HCT116 (cell line): ENCODE data around the gene TMEM61. TPM values are rescaled to one million over a fixed set of nuclear protein-coding genes. Genes with fewer than 3 reads are reported as not detected.

ENCODE experiments used
- ATAC-seq: fragments of 200-7000 bp; cut with Tn5 transposase; 2 replicates; pipeline ENCODE4 v1.9.1; 2020; ENCODE audit warnings: mild to moderate bottlenecking, moderate library complexity
- BruUV-seq: library from RNA; stranded (reverse); fragments of 400-500 nt; replicated peaks from 2 replicates; lab custom pipeline; 2021; lab: Mats Ljungman, UMichigan
- CTCF ChIA-PET: fragments of 300-600 bp; sonication (Branson Sonifier 250); formaldehyde crosslinking; loops from one replicate; lab custom pipeline; 2021; ENCODE audit warnings: antibody characterized with exemption; lab: Charles Lee
- POLR2A ChIA-PET: fragments of 300-600, 350-600 bp; sonication (Branson Sonifier 250); formaldehyde crosslinking; loops from one replicate; lab custom pipeline; 2021; ENCODE audit warnings: antibody characterized with exemption; lab: Charles Lee
- RAD21 ChIA-PET, 2 experiments: fragments of 300-600 bp; sonication (Branson Sonifier 250); formaldehyde crosslinking; loops; one replicate each; lab custom pipeline; 2023; ENCODE audit warnings: low total read pairs in 2 of 2; ENCODE audit not compliant: uncharacterized antibody in 2 of 2, unreplicated experiment in 2 of 2, low non-redundant PET in 1 of 2; lab: Charles Lee
- DNase-seq: peaks from one replicate; pipeline ENCODE4 v3.0.0-alpha.2; 2010; ENCODE audit warnings: low read depth, low spot score
- H2AFZ ChIP-seq: fragments of 200-600 bp; shearing (Covaris generic), sonication (generic); 2 replicates; pipeline ENCODE4 v1.6.1; 2017; ENCODE audit warnings: low read depth, mixed run types, mixed read lengths, antibody characterized with exemption, low read length; ENCODE audit not compliant: poor library complexity, severe bottlenecking
- H3K27ac ChIP-seq: 2 replicates; pipeline ENCODE4 v1.5.1; 2012; ENCODE audit warnings: low read depth, low read length
- H3K27me3 ChIP-seq: fragments of 200-600 bp; sonication (generic); 2 replicates; pipeline ENCODE4 v1.6.1; 2016; ENCODE audit warnings: mixed run types, low read length, mixed read lengths; ENCODE audit not compliant: insufficient read depth
- H3K36me3 ChIP-seq, 2 experiments: fragments of 200-500 bp in 1 of 2; fragments of 200-600 bp in 1 of 2; sonication (Bioruptor generic) in 1 of 2; sonication (generic) in 1 of 2; 2 replicates each; pipeline versions ENCODE4 v1.5.1 to v1.6.1; 2014 to 2016; ENCODE audit warnings: low read length in 2 of 2, inconsistent platforms in 1 of 2, mixed read lengths in 1 of 2, mixed run types in 1 of 2; ENCODE audit not compliant: insufficient read depth in 2 of 2, control insufficient read depth in 1 of 2
- H3K4me1 ChIP-seq, 2 experiments: fragments of 200-600 bp in 1 of 2; sonication (generic) in 1 of 2; 2 replicates each; pipeline versions ENCODE4 v1.5.1 to v1.6.1; 2012 to 2017; ENCODE audit warnings: low read length in 2 of 2, inconsistent platforms in 1 of 2, mild to moderate bottlenecking in 1 of 2, mixed read lengths in 1 of 2, mixed run types in 1 of 2, moderate library complexity in 1 of 2; ENCODE audit not compliant: insufficient read depth in 2 of 2, control insufficient read depth in 1 of 2
- H3K4me2 ChIP-seq: fragments of 200-600 bp; sonication (generic); 2 replicates; pipeline ENCODE4 v1.6.1; 2017; ENCODE audit warnings: mixed run types, low read length, mixed read lengths
- H3K4me3 ChIP-seq, 2 experiments: fragments of 200-600 bp in 1 of 2; sonication (generic) in 1 of 2; replicated peaks in 1 of 2; 2 replicates each; pipeline ENCODE4 v1.5.1; 2011 to 2016; ENCODE audit warnings: low read length in 2 of 2, control low read depth in 1 of 2, low read depth in 1 of 2, mild to moderate bottlenecking in 1 of 2, mixed read lengths in 1 of 2, mixed run types in 1 of 2
- H3K79me2 ChIP-seq: fragments of 200-600 bp; sonication (generic); 2 replicates; pipeline ENCODE4 v1.6.1; 2017; ENCODE audit warnings: mild to moderate bottlenecking, mixed run types, low read length, moderate library complexity, mixed read lengths; ENCODE audit not compliant: insufficient read depth
- H3K9ac ChIP-seq: fragments of 200-600 bp; sonication (generic); 2 replicates; pipeline ENCODE4 v1.6.1; 2016; ENCODE audit warnings: low read length, mixed read lengths
- H3K9me2 ChIP-seq: fragments of 200-600 bp; sonication (generic), shearing (Covaris generic); 2 replicates; pipeline ENCODE4 v1.6.1; 2017; ENCODE audit warnings: mixed run types, mild to moderate bottlenecking, moderate library complexity; ENCODE audit not compliant: insufficient read depth
- H3K9me3 ChIP-seq, 2 experiments: fragments of 200-500 bp in 1 of 2; fragments of 200-600 bp in 1 of 2; sonication (Bioruptor generic) in 1 of 2; sonication (generic) in 1 of 2; 2 replicates each; pipeline ENCODE4 v1.6.1; 2014 to 2017; ENCODE audit warnings: low read length in 2 of 2, mixed read lengths in 2 of 2, inconsistent platforms in 1 of 2, low read depth in 1 of 2, mild to moderate bottlenecking in 1 of 2, mixed run types in 1 of 2, moderate library complexity in 1 of 2; ENCODE audit not compliant: control insufficient read depth in 1 of 2, insufficient read depth in 1 of 2
- H4K20me1 ChIP-seq: fragments of 200-600 bp; sonication (generic), shearing (Covaris generic); 2 replicates; pipeline ENCODE4 v1.6.1; 2017; ENCODE audit warnings: mixed run types, mild to moderate bottlenecking, moderate library complexity; ENCODE audit not compliant: insufficient read depth
- ATF3 ChIP-seq: IDR thresholded peaks from 2 replicates; pipeline ENCODE4 v1.6.1; 2012
- ELF1 ChIP-seq: IDR thresholded peaks from 2 replicates; pipeline ENCODE4 v1.6.1; 2012; ENCODE audit warnings: low read depth, borderline replicate concordance
- EZH2phosphoT487 ChIP-seq: fragments of 200-600 bp; IDR thresholded peaks from 2 replicates; pipeline ENCODE4 v1.6.1; 2018; ENCODE audit warnings: antibody characterized with exemption, borderline replicate concordance
- JUND ChIP-seq: IDR thresholded peaks from 2 replicates; pipeline ENCODE4 v1.6.1; 2012
- REST ChIP-seq: IDR thresholded peaks from 2 replicates; pipeline ENCODE4 v1.6.1; 2012; ENCODE audit warnings: low read depth
- SP1 ChIP-seq: IDR thresholded peaks from 2 replicates; pipeline ENCODE4 v1.6.1; 2012; ENCODE audit warnings: low read depth
- SRF ChIP-seq: IDR thresholded peaks from 2 replicates; pipeline ENCODE4 v1.6.1; 2012; ENCODE audit warnings: low read depth
- YY1 ChIP-seq: IDR thresholded peaks from 2 replicates; pipeline ENCODE4 v1.6.1; 2011; ENCODE audit warnings: low read length, low read depth, moderate library complexity, mild to moderate bottlenecking; ENCODE audit not compliant: insufficient replicate concordance; ENCODE audit errors: extremely low read depth
- ZBTB33 ChIP-seq: IDR thresholded peaks from 2 replicates; pipeline ENCODE4 v1.6.1; 2011; ENCODE audit warnings: mild to moderate bottlenecking, low read length, moderate library complexity; ENCODE audit not compliant: insufficient replicate concordance; ENCODE audit errors: extremely low read depth
- ZNF274 ChIP-seq: fragments of 200-500 bp; sonication (Bioruptor generic); IDR thresholded peaks from 2 replicates; pipeline ENCODE4 v1.6.1; 2014; ENCODE audit warnings: mild to moderate bottlenecking, low read depth, low read length, inconsistent platforms
- intact Hi-C: fragments of 100-400 bp; cut with micrococcal nuclease; formaldehyde crosslinking; loops from 2 replicates; pipeline ENCODE4 v1.10.0; 2022
- total RNA-seq: library from RNA; stranded (reverse); gene quantifications from one replicate; pipeline ENCODE4 v1.2.1, GENCODE V29; 2021; ENCODE audit not compliant: unreplicated experiment

TMEM61 gene
- total RNA-seq, 1 experiment from 2014 or later: 4.4 TPM

- CTCF ChIA-PET: interaction anchor here (0.7 to 2.1 kb wide), 2 partner anchors 74 to 77 kb away, joined by 3 to 4 read pairs; no protein-coding TSS in a partner anchor
- Histone ChIP-seq H2AFZ (no peak overlapping the region), H4K20me1 (no peaks in the 10 kb centered on the region), H3K27me3 (peaks cover 12% of the 10 kb centered on the region; the same call in 1 of the 2 replicates), H3K79me2 (no peaks in the 10 kb centered on the region), H3K27ac (no peak overlapping the region), H3K9ac (no peak overlapping the region), H3K4me2 (no peak overlapping the region), H3K9me2 (no peaks in the 10 kb centered on the region), H3K4me3 (no peak overlapping the region), H3K9me3 (no peaks in the 10 kb centered on the region), H3K4me1 (peaks cover 0 to 13% of the 10 kb centered on the region in 2 experiments; a peak in 3 of 4 replicates)
- no peak for DNase-seq
- POLR2A ChIA-PET: no interaction called here
- intact Hi-C loops: no loop called here
- no peak for ATAC-seq
- no peak for TF ChIP-seq SRF
- TF ChIP-seq EZH2phosphoT487: no peak
- TF ChIP-seq ELF1: no peak
- no peak for TF ChIP-seq ZBTB33
- no peak for TF ChIP-seq SP1
- no peak for TF ChIP-seq JUND
- no peak for TF ChIP-seq YY1
- no peak for TF ChIP-seq ZNF274
- no peak for TF ChIP-seq REST
- no peak for TF ChIP-seq ATF3
- TF ChIP-seq, all 23 proteins: peak for 0
- no peaks in the 10 kb centered on the region for H3K36me3 ChIP-seq
- RAD21 ChIA-PET: no interaction called here
- BruUV-seq: no TSS peak
Measured at GRCh38 chr1:55018395-55018794, 38.0 kb downstream of the TMEM61 start.
